Measurements from ENCODE around the gene SDF4.

DNA sequence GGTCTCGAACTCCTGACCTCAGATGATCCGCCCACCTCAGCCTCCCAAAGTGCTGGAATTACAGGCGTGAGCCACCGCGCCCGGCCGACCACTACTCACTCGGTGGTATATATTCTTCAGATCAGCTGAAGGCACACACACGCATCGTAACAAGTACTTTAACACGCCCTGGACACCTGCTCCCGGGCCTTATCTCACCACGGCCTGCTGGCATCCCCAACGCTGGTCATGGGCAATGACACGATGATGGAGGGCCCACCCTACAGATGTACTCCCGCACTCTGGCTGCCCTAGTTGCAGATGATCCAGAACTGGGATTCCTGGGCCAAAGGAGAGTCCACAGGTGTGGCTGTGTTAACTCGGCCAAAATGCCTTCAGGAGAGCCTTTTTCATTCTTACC is 30.3 kb upstream of the SDF4 start:
- TF ChIP-seq, protein P1, sequence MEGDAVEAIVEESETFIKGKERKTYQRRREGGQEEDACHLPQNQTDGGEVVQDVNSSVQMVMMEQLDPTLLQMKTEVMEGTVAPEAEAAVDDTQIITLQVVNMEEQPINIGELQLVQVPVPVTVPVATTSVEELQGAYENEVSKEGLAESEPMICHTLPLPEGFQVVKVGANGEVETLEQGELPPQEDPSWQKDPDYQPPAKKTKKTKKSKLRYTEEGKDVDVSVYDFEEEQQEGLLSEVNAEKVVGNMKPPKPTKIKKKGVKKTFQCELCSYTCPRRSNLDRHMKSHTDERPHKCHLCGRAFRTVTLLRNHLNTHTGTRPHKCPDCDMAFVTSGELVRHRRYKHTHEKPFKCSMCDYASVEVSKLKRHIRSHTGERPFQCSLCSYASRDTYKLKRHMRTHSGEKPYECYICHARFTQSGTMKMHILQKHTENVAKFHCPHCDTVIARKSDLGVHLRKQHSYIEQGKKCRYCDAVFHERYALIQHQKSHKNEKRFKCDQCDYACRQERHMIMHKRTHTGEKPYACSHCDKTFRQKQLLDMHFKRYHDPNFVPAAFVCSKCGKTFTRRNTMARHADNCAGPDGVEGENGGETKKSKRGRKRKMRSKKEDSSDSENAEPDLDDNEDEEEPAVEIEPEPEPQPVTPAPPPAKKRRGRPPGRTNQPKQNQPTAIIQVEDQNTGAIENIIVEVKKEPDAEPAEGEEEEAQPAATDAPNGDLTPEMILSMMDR (IDR thresholded peaks at IDR 0.05), result no peak
- TF ChIP-seq POLR2A (IDR thresholded peaks at IDR 0.05), result no peak
